K562 (cell line): ENCODE results near the gene CADM2. TPM values are rescaled to one million over a fixed set of nuclear protein-coding genes. Genes with fewer than 3 reads are reported as not detected.

Source experiments
- ATAC-seq: fragments of 200-7000 bp; cut with Tn5 transposase; 3 replicates; pipeline ENCODE4 v1.9.1; 2020; ENCODE audit warnings: moderate library complexity
- BruUV-seq: library from RNA; stranded (reverse); fragments of 400-500 nt; replicated peaks from 2 replicates; lab custom pipeline; 2021; lab: Mats Ljungman, UMichigan
- CTCF ChIA-PET: fragments of 300-600 bp; formaldehyde crosslinking; extraction: SDS; loops from one replicate; lab custom pipeline; 2021; ENCODE audit warnings: low intra/inter-chr PET ratio; lab: Yijun Ruan, JAX
- POLR2A ChIA-PET: fragments of 300-600, 350-650 bp; sonication (Branson Sonifier 250); formaldehyde crosslinking; extraction: SDS; loops from one replicate; lab custom pipeline; 2021; ENCODE audit warnings: antibody characterized with exemption, inconsistent platforms; lab: Yijun Ruan, JAX
- DNase-seq, 4 experiments: peaks; one replicate each; pipeline versions ENCODE4 v3.0.0 to v3.0.0-alpha.2; 2011 to 2018; ENCODE audit warnings: low spot score in 3 of 4, mixed read lengths in 3 of 4; ENCODE audit errors: extremely low read depth in 1 of 4
- FAIRE-seq: peaks from 2 replicates; lab custom pipeline; 2011; peaks lifted over from hg19 to GRCh38; lab: Jason Lieb, UNC
- H2AFZ ChIP-seq: 2 replicates; pipeline ENCODE4 v1.6.0; 2011; ENCODE audit warnings: low read depth, low read length, control low read depth, inconsistent platforms
- H3K27ac ChIP-seq: fragments of 200-600 bp; 3 replicates; pipeline ENCODE4 v1.8.0; 2011; ENCODE audit warnings: low read depth, mild to moderate bottlenecking, control low read depth, inconsistent platforms, low read length, moderate library complexity, mixed read lengths; ENCODE audit errors: extremely low read depth
- H3K27me3 ChIP-seq, 2 experiments: fragments of 300-600 bp in 1 of 2; 2 replicates in 1 of 2; 3 replicates in 1 of 2; pipeline versions ENCODE4 v1.6.0 to v1.8.0; 2011; ENCODE audit warnings: inconsistent platforms in 2 of 2, low read length in 2 of 2, mild to moderate bottlenecking in 1 of 2, mixed read lengths in 1 of 2, moderate library complexity in 1 of 2; ENCODE audit not compliant: control insufficient read depth in 2 of 2, insufficient read depth in 2 of 2
- H3K36me3 ChIP-seq: fragments of 300-600 bp; 3 replicates; pipeline ENCODE4 v1.8.0; 2011; ENCODE audit warnings: mild to moderate bottlenecking, low read length, inconsistent platforms; ENCODE audit not compliant: control insufficient read depth, insufficient read depth
- H3K4me1 ChIP-seq, 2 experiments: fragments of 200-600 bp in 1 of 2; replicated peaks in 1 of 2; 2 replicates in 1 of 2; 3 replicates in 1 of 2; pipeline versions ENCODE4 v1.5.1 to v1.8.0; 2011; ENCODE audit warnings: inconsistent platforms in 2 of 2, low read length in 2 of 2, mild to moderate bottlenecking in 1 of 2, mixed read lengths in 1 of 2, moderate library complexity in 1 of 2; ENCODE audit not compliant: control insufficient read depth in 2 of 2, insufficient read depth in 2 of 2
- H3K4me2 ChIP-seq: 2 replicates; pipeline ENCODE4 v1.6.1; 2011; ENCODE audit warnings: low read length, control low read depth, inconsistent platforms, mixed read lengths; ENCODE audit not compliant: insufficient read depth
- H3K4me3 ChIP-seq: fragments of 200-600 bp; sonication (generic), shearing (Covaris generic); 2 replicates; pipeline ENCODE4 v1.5.1; 2016; ENCODE audit warnings: control low read depth, inconsistent platforms
- H3K79me2 ChIP-seq: fragments of 200-600 bp; 3 replicates; pipeline ENCODE4 v1.8.0; 2011; ENCODE audit warnings: low read length, inconsistent platforms; ENCODE audit not compliant: control insufficient read depth, insufficient read depth
- H3K9ac ChIP-seq, 2 experiments: 2 replicates each; pipeline versions ENCODE4 v1.6.0 to v1.6.1; 2011; ENCODE audit warnings: low read depth in 2 of 2, low read length in 2 of 2, control low read depth in 1 of 2, inconsistent platforms in 1 of 2, mild to moderate bottlenecking in 1 of 2, mixed read lengths in 1 of 2; ENCODE audit not compliant: insufficient read depth in 1 of 2
- H3K9me1 ChIP-seq: one replicate; pipeline ENCODE4 v1.6.0; 2011; ENCODE audit warnings: inconsistent platforms, mild to moderate bottlenecking, low read length, moderate library complexity; ENCODE audit not compliant: control insufficient read depth, insufficient read depth
- H3K9me3 ChIP-seq: replicated peaks from 2 replicates; pipeline ENCODE4 v1.5.1; 2011; ENCODE audit warnings: low read depth, low read length, inconsistent platforms; ENCODE audit not compliant: control insufficient read depth, insufficient read depth
- H4K20me1 ChIP-seq: replicated peaks from 2 replicates; pipeline ENCODE4 v1.6.1; 2011; ENCODE audit warnings: low read length, inconsistent platforms, mixed read lengths; ENCODE audit not compliant: control insufficient read depth, insufficient read depth
- FOSL1 ChIP-seq: fragments of 200-800 bp; sonication (Bioruptor generic); conservative IDR thresholded peaks from 2 replicates; pipeline ENCODE4 v1.6.1; 2016; ENCODE audit warnings: missing genetic modification characterization, missing compliant biosample characterization
- FOXK1 ChIP-seq: sonication (generic); formaldehyde crosslinking; IDR thresholded peaks from 2 replicates; pipeline ENCODE4 v1.8.0; 2022; ENCODE audit warnings: missing genetic modification reagents, mild to moderate bottlenecking, borderline replicate concordance
- RBBP5 ChIP-seq: fragments of 200-600 bp; sonication (generic); IDR thresholded peaks from 2 replicates; pipeline ENCODE4 v1.6.1; 2012; ENCODE audit warnings: borderline replicate concordance, mild to moderate bottlenecking, low read length, control low read depth, inconsistent platforms; ENCODE audit not compliant: insufficient read depth, poor library complexity, severe bottlenecking
- SMARCC2 ChIP-seq: fragments of 450-650 bp; IDR thresholded peaks from 2 replicates; pipeline ENCODE4 v1.6.1; 2017; ENCODE audit warnings: antibody characterized with exemption, moderate library complexity, mild to moderate bottlenecking, low read depth
- TAF9B ChIP-seq: fragments of 450-650 bp; IDR thresholded peaks from 2 replicates; pipeline ENCODE4 v1.6.1; 2018; ENCODE audit warnings: mild to moderate bottlenecking; ENCODE audit not compliant: partially characterized antibody
- ZC3H4 ChIP-seq: sonication (generic); formaldehyde crosslinking; IDR thresholded peaks from 2 replicates; pipeline ENCODE4 v1.9.0; 2021; ENCODE audit warnings: missing genetic modification reagents, borderline replicate concordance
- ZHX1 ChIP-seq: fragments of 150-350 bp; conservative IDR thresholded peaks from 2 replicates; pipeline ENCODE4 v1.6.1; 2014; ENCODE audit warnings: low read length
- ZKSCAN3 ChIP-seq: fragments of 250-450 bp; sonication (Bioruptor Pico); IDR thresholded peaks from 2 replicates; pipeline ENCODE4 v1.4.0; 2020
- ZNF23 ChIP-seq: fragments of 250-450 bp; sonication (Bioruptor Pico); IDR thresholded peaks from 2 replicates; pipeline ENCODE4 v1.4.0; 2020; ENCODE audit warnings: mild to moderate bottlenecking
- WGBS: fragments of 100-300 bp; shearing (Covaris generic); methylation state at CpG from one replicate; pipeline ENCODE4 v1.1.6; 2016; ENCODE audit warnings: low coverage, mixed read lengths; ENCODE audit not compliant: insufficient coverage; ENCODE audit errors: missing lambda C conversion rate; 5-methylcytosine and 5-hydroxymethylcytosine counted together
- in situ Hi-C: fragments of 300-500 bp; cut with MboI; formaldehyde crosslinking; loops from 4 replicates; pipeline ENCODE4 v1.15.0; 2018; ENCODE audit warnings: inconsistent platforms, mixed read lengths
- intact Hi-C: fragments of 100-400 bp; cut with micrococcal nuclease; formaldehyde crosslinking; loops from 2 replicates; pipeline ENCODE4 v1.14.2; 2022
- polyA plus RNA-seq, 8 experiments: library from polyadenylated mRNA; depleted of rRNA in 4 of 8; stranded (reverse) in 5 of 8; unstranded in 3 of 8; fragments of >200 nt; fragmentation: Nextera tagmentation in 2 of 8; fragmentation: Illumina TruSeq in 1 of 8; extraction: Ambion mirVana in 2 of 8; extraction: Trizol in 1 of 8; gene quantifications; 2 replicates each; pipeline versions ENCODE4 v1.2.1 to v1.2.3, GENCODE V29; 2011 to 2014; ENCODE audit warnings: inconsistent platforms in 1 of 8, missing spikeins in 1 of 8
- total RNA-seq, 7 experiments: library from RNA; depleted of rRNA in 6 of 7; stranded (reverse); fragments of >200 nt in 6 of 7; fragmentation: Illumina TruSeq in 2 of 7; extraction: Trizol in 2 of 7; gene quantifications; 2 replicates each; pipeline versions ENCODE4 v1.2.1 to v1.2.3, GENCODE V29; 2011 to 2021; ENCODE audit warnings: low replicate concordance in 1 of 7
- TF ChIP-seq, protein P1 (sequence below): sonication (generic); formaldehyde crosslinking; IDR thresholded peaks from 2 replicates; pipeline ENCODE4 v1.8.0; 2023; ENCODE audit warnings: mild to moderate bottlenecking, missing genetic modification reagents

Gene CADM2
- total and polyA plus RNA-seq, 9 of the 15 experiments (the other 6 are each of a cell fraction or from before 2014, with no cell fraction given), result 0.11 to 3.2 (median 0.95) TPM

- POLR2A ChIA-PET, result no interaction called here
Observed at GRCh38 chr3:85075663-85076062, 116.9 kb downstream of the CADM2 start.

More at GRCh38 chr3:85075663-85076062, 116.9 kb downstream of the CADM2 start:
- no peaks in the 10 kb centered on the region for H3K79me2 ChIP-seq
- CTCF ChIA-PET, result no interaction called here
- intact Hi-C loops (no loop called here), in situ Hi-C loops (no loop called here)
- FAIRE-seq, result no peak
- H3K9ac ChIP-seq, result no peak overlapping the region
- H3K4me2 ChIP-seq, result no peak overlapping the region
- H3K27me3 ChIP-seq, result no peaks in the 10 kb centered on the region
- H2AFZ ChIP-seq, result no peak overlapping the region
- no peaks in the 10 kb centered on the region for H3K9me1 ChIP-seq
- BruUV-seq, result no TSS peak
- DNase-seq, result no peak
- no peaks in the 10 kb centered on the region for H3K9me3 ChIP-seq
- H3K36me3 ChIP-seq, result no peaks in the 10 kb centered on the region
- no peak for ATAC-seq
- H4K20me1 ChIP-seq, result no peaks in the 10 kb centered on the region
- WGBS, result 0% methylated on average over 2 of the region's 2 CpGs
- no peaks in the 10 kb centered on the region for H3K4me1 ChIP-seq
- H3K4me3 ChIP-seq, result no peak overlapping the region
- TF ChIP-seq TAF9B (no peak), ZC3H4 (CRISPR knock-in tag) (no peak), SMARCC2 (no peak), ZNF23 (CRISPR knock-in tag) (no peak), FOSL1 (tag) (no peak), RBBP5 (no peak), FOXK1 (no peak), ZHX1 (no peak), ZKSCAN3 (no peak)
- TF ChIP-seq, protein P1, sequence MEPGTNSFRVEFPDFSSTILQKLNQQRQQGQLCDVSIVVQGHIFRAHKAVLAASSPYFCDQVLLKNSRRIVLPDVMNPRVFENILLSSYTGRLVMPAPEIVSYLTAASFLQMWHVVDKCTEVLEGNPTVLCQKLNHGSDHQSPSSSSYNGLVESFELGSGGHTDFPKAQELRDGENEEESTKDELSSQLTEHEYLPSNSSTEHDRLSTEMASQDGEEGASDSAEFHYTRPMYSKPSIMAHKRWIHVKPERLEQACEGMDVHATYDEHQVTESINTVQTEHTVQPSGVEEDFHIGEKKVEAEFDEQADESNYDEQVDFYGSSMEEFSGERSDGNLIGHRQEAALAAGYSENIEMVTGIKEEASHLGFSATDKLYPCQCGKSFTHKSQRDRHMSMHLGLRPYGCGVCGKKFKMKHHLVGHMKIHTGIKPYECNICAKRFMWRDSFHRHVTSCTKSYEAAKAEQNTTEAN, result no peak
- no peak overlapping the region for H3K27ac ChIP-seq
